GM12892 (cell line): ENCODE results near the gene CCDC6.

Source experiments
- DNase-seq: peaks from one replicate; pipeline ENCODE4 v3.0.0; 2011; ENCODE audit not compliant: insufficient read length
- FAIRE-seq: peaks from 2 replicates; lab custom pipeline; 2011; peaks lifted over from hg19 to GRCh38; lab: Jason Lieb, UNC
- POLR2A ChIP-seq: IDR thresholded peaks from 2 replicates; pipeline ENCODE4 v1.6.1; 2011; ENCODE audit warnings: low read depth, low read length, control low read depth
- POLR2AphosphoS5 ChIP-seq: IDR thresholded peaks from 2 replicates; pipeline ENCODE4 v1.6.1; 2011; ENCODE audit warnings: low read depth, low read length, control low read depth
- TAF1 ChIP-seq: IDR thresholded peaks from 2 replicates; pipeline ENCODE4 v1.6.1; 2011; ENCODE audit warnings: low read depth, mild to moderate bottlenecking, control low read depth, low read length, borderline replicate concordance

CCDC6 gene

DNA sequence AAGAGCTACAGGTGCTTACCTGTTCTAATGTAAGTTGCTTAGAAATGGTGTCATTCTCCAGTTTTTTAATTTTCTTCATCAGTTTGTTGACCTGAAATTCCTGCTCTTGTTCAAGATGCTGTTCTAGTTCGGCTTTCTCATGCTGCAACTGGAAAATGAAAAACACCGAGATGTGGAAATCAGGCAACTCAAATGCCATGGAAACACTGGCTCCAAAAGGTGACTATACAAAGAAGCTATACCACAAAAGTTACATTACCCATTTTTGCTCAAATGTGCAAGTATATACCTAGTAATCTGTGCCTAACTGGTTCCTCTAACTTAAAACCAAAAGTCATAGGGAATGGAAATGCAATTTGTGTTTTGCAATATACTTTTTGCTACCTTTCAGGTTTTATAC lies 73.8 kb downstream of the CCDC6 start:
- no peak for FAIRE-seq
- TF ChIP-seq POLR2A (no peak), POLR2AphosphoS5 (no peak), TAF1 (no peak)
- DNase-seq, result no peak

DNA sequence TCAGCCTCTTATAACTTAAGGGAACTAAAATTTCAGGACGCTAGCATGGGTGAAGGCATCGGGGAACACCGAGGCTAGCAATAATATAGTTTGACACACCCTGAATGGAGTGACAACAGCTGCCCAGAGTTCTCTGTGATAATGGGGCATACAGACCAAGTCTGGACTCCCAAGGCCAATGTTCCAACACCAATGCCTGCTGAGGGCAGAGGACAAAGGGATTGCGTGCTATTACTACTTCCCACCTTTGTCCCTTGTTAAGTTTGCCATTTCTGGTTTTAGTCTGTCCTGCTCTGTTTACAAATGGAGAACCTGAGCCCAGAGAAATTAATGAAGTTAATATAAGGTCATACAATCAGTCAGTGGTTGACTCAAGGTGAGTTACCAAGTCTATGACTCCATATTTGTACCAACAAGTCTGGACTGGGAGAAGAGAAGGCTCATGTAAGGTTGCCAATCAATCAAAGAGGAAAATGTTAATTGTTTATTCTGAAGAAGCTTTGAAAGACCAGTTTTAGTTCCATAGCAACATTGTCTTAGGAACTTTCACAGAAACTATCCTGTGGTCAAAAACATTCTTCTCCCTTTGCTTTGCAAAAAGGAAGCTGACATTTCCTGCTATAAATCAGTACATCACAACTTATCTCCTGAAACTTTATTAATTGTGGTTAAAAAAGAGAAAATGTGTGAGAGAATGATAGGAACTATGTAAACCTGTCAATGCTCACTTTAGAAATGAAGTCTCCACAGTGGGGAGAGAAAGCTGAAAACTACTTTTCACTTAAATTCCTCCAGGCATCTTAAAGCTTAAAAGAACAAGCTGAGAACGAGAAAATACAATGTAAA lies 74.5 kb downstream of the CCDC6 start:
- TF ChIP-seq POLR2AphosphoS5, result no peak
- TF ChIP-seq TAF1, result no peak
- no peak for TF ChIP-seq POLR2A
- DNase-seq, result no peak
- FAIRE-seq, result no peak

DNA sequence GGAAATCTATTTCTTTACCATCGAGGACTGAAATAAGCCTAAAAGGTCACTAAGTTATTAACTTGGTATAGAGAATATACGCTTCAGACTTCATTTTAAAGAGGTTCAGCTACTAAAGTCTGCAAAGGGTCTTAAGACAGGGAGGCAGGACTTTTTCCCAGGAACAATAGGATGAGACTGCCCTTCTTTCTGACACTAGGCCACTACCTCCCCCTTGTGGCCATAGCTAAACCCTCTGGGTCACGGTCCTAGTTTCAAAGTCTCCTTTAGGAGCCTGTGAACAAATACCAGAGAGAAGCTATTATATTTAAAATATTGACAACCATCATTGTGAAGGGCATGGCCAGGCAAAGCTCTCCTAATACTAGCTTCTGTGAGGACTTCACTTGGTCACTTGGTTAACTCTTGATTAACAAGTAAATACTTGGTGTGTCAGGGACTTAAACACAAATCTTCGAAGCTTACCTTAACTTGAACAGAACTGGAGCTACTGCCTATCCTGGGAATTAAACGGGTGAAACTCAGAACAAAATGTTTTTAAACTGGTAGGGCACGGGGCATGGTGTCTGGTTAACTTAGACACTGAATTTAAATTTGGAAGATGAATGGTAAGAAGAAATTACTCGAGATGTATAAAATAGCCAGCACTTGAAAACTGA lies 75.6 kb downstream of the CCDC6 start:
- DNase-seq (no peak), FAIRE-seq (no peak)
- no peak for TF ChIP-seq TAF1
- no peak for TF ChIP-seq POLR2A
- no peak for TF ChIP-seq POLR2AphosphoS5

DNA sequence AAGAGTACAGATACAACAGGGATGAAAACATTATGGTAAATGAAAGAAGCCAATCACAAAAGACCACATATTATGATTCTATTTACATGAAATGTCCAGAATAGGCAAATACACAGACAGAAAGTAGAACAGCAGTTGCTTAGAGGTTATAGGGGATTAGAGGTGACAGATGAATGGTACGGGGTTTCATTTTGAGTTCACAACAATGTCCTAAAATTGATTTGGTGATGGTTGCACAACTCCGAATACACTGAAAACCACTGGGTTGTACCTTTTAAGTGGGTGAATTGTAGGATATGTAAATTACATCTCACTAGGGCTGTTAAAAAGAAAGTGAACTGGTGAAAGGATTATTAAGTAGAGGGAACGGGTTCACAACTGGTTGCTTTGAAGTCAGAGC lies 76.8 kb downstream of the CCDC6 start:
- DNase-seq (no peak), FAIRE-seq (peak; percentile 67)
- no peak for TF ChIP-seq POLR2A
- no peak for TF ChIP-seq POLR2AphosphoS5
- TF ChIP-seq TAF1, result no peak

DNA sequence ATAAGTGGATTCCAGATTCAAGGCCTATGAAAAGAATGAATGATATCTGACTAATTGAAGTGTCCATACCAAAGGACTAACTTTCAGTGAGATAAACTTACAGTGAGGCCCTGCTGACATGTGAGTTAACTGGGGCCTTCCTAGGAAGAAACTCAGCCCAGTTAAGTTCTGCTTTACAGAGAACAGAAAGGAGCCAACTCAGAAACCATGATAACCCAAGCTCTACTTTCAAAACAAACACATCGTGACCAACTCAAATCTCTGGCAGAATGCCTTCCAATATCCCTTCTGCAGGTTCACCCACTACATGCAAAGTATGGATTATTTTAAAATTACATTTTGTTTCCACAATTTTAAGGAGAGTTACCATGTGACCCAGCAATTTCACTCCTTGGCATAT lies 77.3 kb downstream of the CCDC6 start:
- DNase-seq (no peak), FAIRE-seq (peak; percentile 70)
- no peak for TF ChIP-seq TAF1
- TF ChIP-seq POLR2AphosphoS5, result no peak
- no peak for TF ChIP-seq POLR2A

DNA sequence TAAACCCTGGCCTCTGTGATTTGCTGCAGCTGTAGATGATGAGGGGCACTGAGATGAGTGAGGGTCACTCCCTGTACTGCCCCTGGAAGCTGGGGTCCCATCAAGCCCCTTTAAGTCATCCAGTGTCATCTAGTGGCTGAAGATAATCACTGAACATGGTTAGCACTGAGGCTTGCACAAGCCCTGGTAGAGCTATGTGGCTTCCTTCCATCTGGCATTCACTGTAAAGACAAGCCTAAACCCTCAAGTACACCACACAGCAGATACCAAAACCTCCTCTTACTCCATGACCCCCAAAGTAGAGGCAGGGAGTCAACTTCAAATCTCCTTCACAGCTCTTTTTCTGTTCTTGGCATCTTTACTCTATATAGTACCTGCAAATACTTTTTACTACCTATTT lies 80.4 kb downstream of the CCDC6 start:
- DNase-seq (no peak), FAIRE-seq (no peak)
- TF ChIP-seq POLR2A, result no peak
- no peak for TF ChIP-seq POLR2AphosphoS5
- no peak for TF ChIP-seq TAF1

DNA sequence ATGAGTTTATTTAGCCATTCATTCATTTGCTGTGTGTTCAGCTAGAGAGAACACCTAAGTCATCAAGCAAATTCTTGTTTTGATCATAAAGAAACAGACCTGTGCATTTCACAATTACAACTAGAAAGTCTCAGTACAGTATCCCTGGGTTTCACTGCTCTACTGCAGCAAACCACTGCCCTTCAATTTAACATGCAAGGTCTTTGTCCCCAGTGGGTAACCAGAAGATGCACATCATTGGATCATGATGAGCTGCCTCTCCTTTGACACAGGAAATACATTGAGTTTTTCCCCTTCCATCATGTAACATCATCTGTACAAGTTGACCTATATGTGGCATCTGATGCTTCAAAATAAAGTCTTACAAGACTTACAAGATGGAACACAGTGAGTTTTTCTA lies 82.6 kb downstream of the CCDC6 start:
- TF ChIP-seq POLR2AphosphoS5 (no peak), TAF1 (no peak), POLR2A (no peak)
- FAIRE-seq (no peak), DNase-seq (no peak)

DNA sequence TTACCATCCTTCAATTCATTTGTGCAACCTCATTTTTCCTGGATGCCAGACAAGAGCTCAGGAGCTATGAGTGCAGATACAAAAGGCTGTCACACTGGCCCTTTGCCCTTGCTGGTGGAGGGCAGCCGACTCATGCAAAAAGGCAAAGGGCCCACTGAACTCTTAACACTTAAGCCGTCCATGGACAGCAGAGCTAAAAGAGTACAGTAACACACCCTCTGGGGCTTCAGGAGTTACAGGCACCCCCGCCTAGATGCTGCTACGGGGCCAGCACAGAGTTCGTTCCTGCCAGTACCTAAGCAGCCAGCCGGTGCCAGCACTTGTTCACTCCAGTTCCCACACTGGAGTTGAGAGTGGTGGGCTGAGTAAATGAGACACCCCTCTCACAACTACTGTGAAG lies 83.2 kb downstream of the CCDC6 start:
- TF ChIP-seq POLR2AphosphoS5, result no peak
- TF ChIP-seq POLR2A, result no peak
- TF ChIP-seq TAF1, result no peak
- DNase-seq (no peak), FAIRE-seq (no peak)

DNA sequence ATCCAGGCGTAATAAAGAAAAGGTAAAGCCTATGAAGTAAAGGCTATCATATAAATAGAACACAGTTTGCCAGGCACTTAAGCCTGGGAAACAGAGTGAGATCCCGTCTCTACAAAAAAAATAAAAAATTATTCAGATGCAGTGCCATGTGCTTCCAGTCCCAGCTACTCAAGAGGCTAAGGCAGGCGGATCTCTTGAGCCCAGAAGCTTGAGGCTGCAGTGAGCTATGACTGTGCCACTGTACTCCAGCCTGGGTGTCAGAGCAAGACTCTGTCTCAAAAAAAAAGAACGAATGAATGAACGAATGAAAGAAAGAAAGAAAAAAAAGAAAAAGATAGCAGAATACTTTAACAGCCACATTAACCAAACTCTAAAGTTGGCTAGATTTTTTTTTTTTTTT lies 85.9 kb downstream of the CCDC6 start:
- TF ChIP-seq TAF1 (no peak), POLR2A (no peak), POLR2AphosphoS5 (no peak)
- DNase-seq (no peak), FAIRE-seq (no peak)

DNA sequence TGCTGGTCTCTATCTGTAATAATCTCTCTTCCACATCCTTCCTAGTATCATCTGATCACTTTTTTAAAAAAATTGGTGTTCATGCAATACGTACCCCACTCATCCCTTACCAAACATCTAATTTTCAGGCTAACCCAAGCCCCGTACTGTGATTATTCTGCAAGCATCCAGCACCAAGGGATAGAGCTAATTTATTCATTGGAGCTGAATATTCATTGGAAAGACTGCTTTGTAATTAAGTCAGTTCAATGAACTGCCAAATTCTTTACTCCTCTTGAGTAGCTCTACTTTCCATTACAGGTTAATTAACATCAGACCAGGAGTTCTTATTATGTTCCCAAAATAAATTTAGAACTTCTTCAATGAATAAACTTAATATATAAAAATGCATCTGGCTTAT lies 86.7 kb downstream of the CCDC6 start:
- no peak for TF ChIP-seq POLR2AphosphoS5
- TF ChIP-seq POLR2A, result no peak
- TF ChIP-seq TAF1, result no peak
- FAIRE-seq (no peak), DNase-seq (no peak)

DNA sequence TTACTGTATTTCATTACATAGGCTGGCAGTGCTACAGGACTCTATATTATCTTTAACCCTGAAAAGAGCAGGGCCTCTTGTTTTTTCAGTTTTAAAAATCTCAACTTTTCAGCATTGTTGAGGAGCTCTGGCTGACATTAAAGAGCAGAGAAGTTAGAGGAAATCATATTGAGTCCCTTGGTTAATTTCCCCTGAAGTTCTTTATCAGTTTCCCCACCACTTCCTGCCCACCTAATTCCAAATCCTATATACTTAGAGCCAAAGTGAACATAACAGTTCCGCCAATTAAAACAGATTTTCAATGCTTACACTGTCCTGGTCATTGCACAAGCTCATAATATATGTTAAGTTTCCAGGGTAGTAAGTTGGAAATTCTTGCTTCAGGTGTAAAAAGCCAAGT lies 87.1 kb downstream of the CCDC6 start:
- no peak for TF ChIP-seq POLR2A
- no peak for TF ChIP-seq POLR2AphosphoS5
- TF ChIP-seq TAF1, result no peak
- FAIRE-seq, result no peak
- DNase-seq, result no peak

DNA sequence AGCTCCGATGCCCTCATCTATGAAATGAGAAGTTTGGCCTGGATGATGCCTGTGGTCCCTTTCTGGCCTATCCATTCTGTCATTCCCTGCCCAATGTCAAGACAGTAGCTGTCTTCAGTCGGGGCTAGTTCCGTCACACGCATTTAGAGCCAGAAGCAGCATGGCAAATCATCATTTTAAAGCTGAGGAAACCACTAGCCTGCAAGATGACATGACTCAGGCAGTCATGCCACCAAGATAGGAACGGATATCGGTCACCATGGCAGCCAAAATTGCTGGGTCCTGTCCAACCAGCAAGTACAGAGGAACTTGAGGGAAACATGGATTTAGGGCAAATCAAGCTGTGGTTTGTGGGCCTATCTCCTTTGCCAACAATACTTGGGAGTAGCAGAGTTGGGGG lies 88.6 kb downstream of the CCDC6 start:
- FAIRE-seq, result no peak

More for the DNA sequence above, 88.6 kb downstream of the CCDC6 start:
- TF ChIP-seq POLR2AphosphoS5 (no peak), POLR2A (no peak), TAF1 (no peak)
- no peak for DNase-seq
